ENCODE measurements around the gene CCND1. TPM values are rescaled to one million over a fixed set of nuclear protein-coding genes. Genes with fewer than 3 reads are reported as not detected.

The CCND1 gene
- total and polyA plus RNA-seq, 2 of the 8 experiments (the other 6 are each of a cell fraction or from before 2014, with no cell fraction given): 64.5 to 170 TPM

DNA sequence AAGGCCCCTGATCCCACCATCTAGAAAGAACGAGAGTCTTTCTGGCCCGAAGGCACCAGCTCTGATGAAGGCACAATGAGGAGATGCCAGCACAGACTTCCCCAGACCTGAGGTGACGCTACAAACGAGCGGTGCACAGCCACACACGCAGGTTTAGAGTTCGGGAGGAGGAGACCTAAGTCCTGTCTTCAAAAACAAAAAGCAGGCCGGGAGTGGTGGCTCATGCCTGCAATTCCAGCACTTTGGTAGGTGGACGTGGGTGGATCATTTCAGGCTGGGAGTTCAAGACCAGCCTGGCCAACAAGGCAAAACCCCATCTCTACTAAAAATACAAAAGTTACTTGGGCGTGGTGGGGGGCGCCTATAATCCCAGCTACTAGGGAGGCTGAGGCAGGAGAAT lies 24.7 kb downstream of the CCND1 start (continued):
- TF ChIP-seq JUND (IDR thresholded peaks at IDR 0.05; ENCODE audit: low read length) (no peak), EZH2 (IDR thresholded peaks at IDR 0.05; ENCODE audit: low read depth, low read length, severe bottlenecking) (no peak)
- TF ChIP-seq, protein P1, sequence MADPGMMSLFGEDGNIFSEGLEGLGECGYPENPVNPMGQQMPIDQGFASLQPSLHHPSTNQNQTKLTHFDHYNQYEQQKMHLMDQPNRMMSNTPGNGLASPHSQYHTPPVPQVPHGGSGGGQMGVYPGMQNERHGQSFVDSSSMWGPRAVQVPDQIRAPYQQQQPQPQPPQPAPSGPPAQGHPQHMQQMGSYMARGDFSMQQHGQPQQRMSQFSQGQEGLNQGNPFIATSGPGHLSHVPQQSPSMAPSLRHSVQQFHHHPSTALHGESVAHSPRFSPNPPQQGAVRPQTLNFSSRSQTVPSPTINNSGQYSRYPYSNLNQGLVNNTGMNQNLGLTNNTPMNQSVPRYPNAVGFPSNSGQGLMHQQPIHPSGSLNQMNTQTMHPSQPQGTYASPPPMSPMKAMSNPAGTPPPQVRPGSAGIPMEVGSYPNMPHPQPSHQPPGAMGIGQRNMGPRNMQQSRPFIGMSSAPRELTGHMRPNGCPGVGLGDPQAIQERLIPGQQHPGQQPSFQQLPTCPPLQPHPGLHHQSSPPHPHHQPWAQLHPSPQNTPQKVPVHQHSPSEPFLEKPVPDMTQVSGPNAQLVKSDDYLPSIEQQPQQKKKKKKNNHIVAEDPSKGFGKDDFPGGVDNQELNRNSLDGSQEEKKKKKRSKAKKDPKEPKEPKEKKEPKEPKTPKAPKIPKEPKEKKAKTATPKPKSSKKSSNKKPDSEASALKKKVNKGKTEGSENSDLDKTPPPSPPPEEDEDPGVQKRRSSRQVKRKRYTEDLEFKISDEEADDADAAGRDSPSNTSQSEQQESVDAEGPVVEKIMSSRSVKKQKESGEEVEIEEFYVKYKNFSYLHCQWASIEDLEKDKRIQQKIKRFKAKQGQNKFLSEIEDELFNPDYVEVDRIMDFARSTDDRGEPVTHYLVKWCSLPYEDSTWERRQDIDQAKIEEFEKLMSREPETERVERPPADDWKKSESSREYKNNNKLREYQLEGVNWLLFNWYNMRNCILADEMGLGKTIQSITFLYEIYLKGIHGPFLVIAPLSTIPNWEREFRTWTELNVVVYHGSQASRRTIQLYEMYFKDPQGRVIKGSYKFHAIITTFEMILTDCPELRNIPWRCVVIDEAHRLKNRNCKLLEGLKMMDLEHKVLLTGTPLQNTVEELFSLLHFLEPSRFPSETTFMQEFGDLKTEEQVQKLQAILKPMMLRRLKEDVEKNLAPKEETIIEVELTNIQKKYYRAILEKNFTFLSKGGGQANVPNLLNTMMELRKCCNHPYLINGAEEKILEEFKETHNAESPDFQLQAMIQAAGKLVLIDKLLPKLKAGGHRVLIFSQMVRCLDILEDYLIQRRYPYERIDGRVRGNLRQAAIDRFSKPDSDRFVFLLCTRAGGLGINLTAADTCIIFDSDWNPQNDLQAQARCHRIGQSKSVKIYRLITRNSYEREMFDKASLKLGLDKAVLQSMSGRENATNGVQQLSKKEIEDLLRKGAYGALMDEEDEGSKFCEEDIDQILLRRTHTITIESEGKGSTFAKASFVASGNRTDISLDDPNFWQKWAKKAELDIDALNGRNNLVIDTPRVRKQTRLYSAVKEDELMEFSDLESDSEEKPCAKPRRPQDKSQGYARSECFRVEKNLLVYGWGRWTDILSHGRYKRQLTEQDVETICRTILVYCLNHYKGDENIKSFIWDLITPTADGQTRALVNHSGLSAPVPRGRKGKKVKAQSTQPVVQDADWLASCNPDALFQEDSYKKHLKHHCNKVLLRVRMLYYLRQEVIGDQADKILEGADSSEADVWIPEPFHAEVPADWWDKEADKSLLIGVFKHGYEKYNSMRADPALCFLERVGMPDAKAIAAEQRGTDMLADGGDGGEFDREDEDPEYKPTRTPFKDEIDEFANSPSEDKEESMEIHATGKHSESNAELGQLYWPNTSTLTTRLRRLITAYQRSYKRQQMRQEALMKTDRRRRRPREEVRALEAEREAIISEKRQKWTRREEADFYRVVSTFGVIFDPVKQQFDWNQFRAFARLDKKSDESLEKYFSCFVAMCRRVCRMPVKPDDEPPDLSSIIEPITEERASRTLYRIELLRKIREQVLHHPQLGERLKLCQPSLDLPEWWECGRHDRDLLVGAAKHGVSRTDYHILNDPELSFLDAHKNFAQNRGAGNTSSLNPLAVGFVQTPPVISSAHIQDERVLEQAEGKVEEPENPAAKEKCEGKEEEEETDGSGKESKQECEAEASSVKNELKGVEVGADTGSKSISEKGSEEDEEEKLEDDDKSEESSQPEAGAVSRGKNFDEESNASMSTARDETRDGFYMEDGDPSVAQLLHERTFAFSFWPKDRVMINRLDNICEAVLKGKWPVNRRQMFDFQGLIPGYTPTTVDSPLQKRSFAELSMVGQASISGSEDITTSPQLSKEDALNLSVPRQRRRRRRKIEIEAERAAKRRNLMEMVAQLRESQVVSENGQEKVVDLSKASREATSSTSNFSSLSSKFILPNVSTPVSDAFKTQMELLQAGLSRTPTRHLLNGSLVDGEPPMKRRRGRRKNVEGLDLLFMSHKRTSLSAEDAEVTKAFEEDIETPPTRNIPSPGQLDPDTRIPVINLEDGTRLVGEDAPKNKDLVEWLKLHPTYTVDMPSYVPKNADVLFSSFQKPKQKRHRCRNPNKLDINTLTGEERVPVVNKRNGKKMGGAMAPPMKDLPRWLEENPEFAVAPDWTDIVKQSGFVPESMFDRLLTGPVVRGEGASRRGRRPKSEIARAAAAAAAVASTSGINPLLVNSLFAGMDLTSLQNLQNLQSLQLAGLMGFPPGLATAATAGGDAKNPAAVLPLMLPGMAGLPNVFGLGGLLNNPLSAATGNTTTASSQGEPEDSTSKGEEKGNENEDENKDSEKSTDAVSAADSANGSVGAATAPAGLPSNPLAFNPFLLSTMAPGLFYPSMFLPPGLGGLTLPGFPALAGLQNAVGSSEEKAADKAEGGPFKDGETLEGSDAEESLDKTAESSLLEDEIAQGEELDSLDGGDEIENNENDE (IDR thresholded peaks at IDR 0.05; ENCODE audit: insufficient replicate concordance, low read length): no peak

All from H1 (cell line).